Measurements from ENCODE around the gene FSTL3. TPM values are rescaled to one million over a fixed set of nuclear protein-coding genes. Genes with fewer than 3 reads are reported as not detected.
"Not testable (repeated sequence)": the region's sequence is repeated elsewhere in the genome, so short reads cannot be mapped to it uniquely, and the experiment has no call there.

The FSTL3 gene
- polyA plus RNA-seq, 4 donors: 4.0 to 31.9 (median 17.7) TPM

DNA sequence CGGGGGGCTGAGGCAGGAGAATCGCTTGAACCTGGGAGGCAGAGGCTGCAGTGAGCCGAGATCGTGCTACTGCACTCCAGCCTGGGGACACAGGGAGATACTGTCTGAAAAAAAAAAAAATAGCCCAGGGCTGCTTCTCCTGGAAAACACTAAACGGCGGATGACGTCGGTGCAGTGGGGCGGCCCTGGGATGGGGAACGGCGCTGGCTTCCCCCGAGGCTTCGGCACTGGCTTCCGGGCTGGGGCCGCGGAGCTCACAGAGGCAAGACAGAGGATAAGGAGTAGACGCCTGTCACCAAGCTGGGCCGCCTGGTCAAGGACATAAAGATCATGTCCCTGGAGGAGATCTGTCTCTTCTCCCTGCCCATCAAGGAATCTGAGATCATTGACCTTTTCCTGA, 14.0 kb downstream of the FSTL3 start:
- 72 to 75% (median 73%) methylated on average over 16 to 18 of the region's 18 CpGs for WGBS, 3 donors
- FAIRE-seq (no peak), DNase-seq (no peak)
- Histone ChIP-seq H3K9me3 (ENCODE audit: control insufficient read depth in 2 of 2, insufficient read depth in 1 of 2, low read depth in 1 of 2, low read length in 1 of 2) (peaks cover 0 to 2% of the 10 kb centered on the region in 2 donors), H3K4me1 (ENCODE audit: control insufficient read depth in 3 of 3, insufficient read depth in 2 of 3, low read depth in 1 of 3, low read length in 2 of 3) (no peaks in the 10 kb centered on the region), H3K27me3 (ENCODE audit: control insufficient read depth in 3 of 3, insufficient read depth in 3 of 3, low read length in 3 of 3) (peaks cover 0 to 8% (median 0%) of the 10 kb centered on the region in 3 donors), H3K36me3 (ENCODE audit: control insufficient read depth in 3 of 3, insufficient read depth in 2 of 3, low read depth in 1 of 3, low read length in 3 of 3) (no peaks in the 10 kb centered on the region), H3K27ac (ENCODE audit: low read depth in 1 of 3, low read length in 2 of 3) (no peak overlapping the region), H3K4me3 (ENCODE audit: low read depth in 1 of 3, low read length in 3 of 3) (no peak overlapping the region)

DNA sequence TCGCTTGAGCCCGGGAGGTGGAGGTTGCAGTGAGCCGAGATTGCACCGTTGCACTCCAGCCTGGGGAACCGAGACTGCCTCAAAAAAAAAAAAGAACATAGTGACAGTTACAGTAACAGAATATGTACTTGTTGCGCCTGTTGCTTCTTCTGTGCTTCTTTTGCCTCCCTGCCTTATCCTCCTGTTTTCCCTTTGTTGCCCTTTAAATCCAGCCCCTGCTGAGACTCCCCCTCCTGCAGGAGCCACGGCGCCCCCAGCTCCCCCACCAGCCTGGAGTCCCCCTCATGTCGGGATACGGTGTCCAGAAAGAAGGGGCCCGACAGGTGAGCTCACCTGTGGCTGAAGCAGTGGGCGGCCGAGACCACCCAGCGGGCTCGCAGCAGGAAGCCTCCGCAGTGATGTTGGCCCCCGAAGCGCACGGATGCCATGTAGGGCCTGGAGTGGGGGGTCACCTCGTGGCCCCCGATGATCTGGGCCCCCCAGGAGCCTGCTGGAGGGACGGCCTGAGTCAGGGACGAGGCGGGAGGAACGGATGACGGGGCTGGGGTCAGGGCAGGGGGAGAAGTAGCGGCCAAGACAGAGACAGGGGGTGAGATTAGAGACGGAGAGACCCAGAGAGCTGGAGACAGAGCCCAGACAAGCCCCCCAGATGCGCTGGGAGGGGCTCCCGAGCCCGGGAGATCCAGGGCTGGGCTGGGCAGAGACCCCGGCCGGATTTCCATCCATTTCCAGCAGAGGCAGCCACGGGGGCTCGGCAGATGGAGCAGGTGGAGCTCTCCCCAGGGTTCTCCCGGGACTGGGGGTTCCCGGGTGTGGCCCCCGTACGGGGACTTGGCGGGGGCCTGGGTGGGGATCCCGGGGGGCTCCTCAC, 18.5 kb downstream of the FSTL3 start:
- DNase-seq (no peak), FAIRE-seq (no peak)
- H3K27me3 ChIP-seq (ENCODE audit: control insufficient read depth in 3 of 3, insufficient read depth in 3 of 3, low read length in 3 of 3): peaks cover 0 to 16% (median 3%) of the 10 kb centered on the region in 3 donors
- WGBS, 3 donors: 41 to 51% (median 49%) methylated on average over 32 to 41 of the region's 41 CpGs
- no peak overlapping the region for H3K27ac ChIP-seq (ENCODE audit: low read depth in 1 of 3, low read length in 2 of 3)
- H3K36me3 ChIP-seq (ENCODE audit: control insufficient read depth in 3 of 3, insufficient read depth in 2 of 3, low read depth in 1 of 3, low read length in 3 of 3): no peaks in the 10 kb centered on the region
- no peak overlapping the region for H3K4me3 ChIP-seq (ENCODE audit: low read depth in 1 of 3, low read length in 3 of 3)
- no peaks in the 10 kb centered on the region for H3K9me3 ChIP-seq (ENCODE audit: control insufficient read depth in 2 of 2, insufficient read depth in 1 of 2, low read depth in 1 of 2, low read length in 1 of 2)
- no peaks in the 10 kb centered on the region for H3K4me1 ChIP-seq (ENCODE audit: control insufficient read depth in 3 of 3, insufficient read depth in 2 of 3, low read depth in 1 of 3, low read length in 2 of 3)

DNA sequence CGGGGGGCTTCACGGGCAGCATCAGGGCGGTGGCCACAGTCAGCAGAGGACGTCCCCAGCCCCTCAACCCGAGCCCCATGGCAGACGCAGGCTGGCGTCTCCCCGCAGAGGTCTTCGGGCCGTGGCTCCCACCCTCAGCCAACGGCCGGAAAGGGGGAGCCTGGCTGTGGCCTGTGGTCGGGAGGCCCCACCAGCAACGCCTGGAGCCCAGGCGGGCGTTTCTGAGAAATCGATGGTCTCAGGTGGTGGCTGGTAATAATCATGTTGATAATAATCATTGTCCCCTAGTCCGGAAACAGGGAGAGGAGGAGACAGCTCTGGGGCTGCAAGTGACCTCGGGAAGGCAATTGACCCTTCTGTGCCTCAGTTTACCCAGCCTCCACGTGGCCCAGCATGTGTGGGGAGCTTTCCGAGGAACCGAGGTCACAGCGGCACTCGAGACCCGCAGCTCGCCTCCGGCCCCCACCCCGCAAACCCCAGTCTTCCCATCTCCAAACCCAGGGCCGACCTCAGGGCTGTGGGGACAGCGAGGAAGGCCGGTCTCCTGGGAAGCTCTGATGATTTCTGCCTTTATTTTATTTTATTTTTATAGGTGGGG, 19.3 kb downstream of the FSTL3 start, which contains the start of gene PRSS57:
Gene PRSS57, minus strand, starts transcription at position 101 of the 598 bp plus-strand sequence. Its CDS starts 22 bp downstream, at position 79.
- no peak for DNase-seq
- 54 to 60% (median 55%) methylated on average over 31 of the region's 31 CpGs for WGBS, 3 donors

DNA sequence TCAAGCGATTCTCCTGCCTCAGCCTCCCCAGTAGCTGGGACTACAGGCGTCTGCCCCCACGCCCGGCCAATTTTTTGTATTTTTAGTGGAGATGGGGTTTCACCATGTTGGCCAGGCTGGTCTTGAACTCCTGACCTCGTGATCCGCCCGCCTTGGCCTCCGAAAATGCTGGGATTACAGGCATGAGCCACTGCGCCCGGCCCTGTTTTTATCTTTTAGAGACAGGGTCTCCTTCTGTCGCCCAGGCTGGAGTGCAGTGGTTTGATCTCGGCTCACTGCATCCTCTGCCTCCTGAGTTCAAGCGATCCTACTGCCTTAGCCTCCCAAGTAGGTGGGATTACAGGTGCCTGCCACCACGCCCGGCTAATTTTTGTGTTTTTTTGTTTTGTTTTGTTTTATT, 22.3 kb downstream of the FSTL3 start:
- H3K27me3 ChIP-seq (ENCODE audit: control insufficient read depth in 3 of 3, insufficient read depth in 3 of 3, low read length in 3 of 3): peaks cover 0 to 16% (median 3%) of the 10 kb centered on the region in 3 donors
- FAIRE-seq; H3K4me3 ChIP-seq (ENCODE audit: low read depth in 1 of 3, low read length in 3 of 3); H3K36me3 ChIP-seq (ENCODE audit: control insufficient read depth in 3 of 3, insufficient read depth in 2 of 3, low read depth in 1 of 3, low read length in 3 of 3); H3K4me1 ChIP-seq (ENCODE audit: control insufficient read depth in 3 of 3, insufficient read depth in 2 of 3, low read depth in 1 of 3, low read length in 2 of 3); H3K27ac ChIP-seq (ENCODE audit: low read depth in 1 of 3, low read length in 2 of 3); DNase-seq; H3K9me3 ChIP-seq (ENCODE audit: control insufficient read depth in 2 of 2, insufficient read depth in 1 of 2, low read depth in 1 of 2, low read length in 1 of 2): not testable (repeated sequence)
- 89 to 92% (median 92%) methylated on average over 15 of the region's 15 CpGs for WGBS, 3 donors

More for the DNA sequence above, 19.3 kb downstream of the FSTL3 start, which contains the start of gene PRSS57:
- Histone ChIP-seq H3K27ac (ENCODE audit: low read depth in 1 of 3, low read length in 2 of 3) (no peak within 1 kb of the TSS), H3K36me3 (ENCODE audit: control insufficient read depth in 3 of 3, insufficient read depth in 2 of 3, low read depth in 1 of 3, low read length in 3 of 3) (no peaks in the 10 kb centered on the region), H3K4me1 (ENCODE audit: control insufficient read depth in 3 of 3, insufficient read depth in 2 of 3, low read depth in 1 of 3, low read length in 2 of 3) (no peaks in the 10 kb centered on the region), H3K9me3 (ENCODE audit: control insufficient read depth in 2 of 2, insufficient read depth in 1 of 2, low read depth in 1 of 2, low read length in 1 of 2) (no peaks in the 10 kb centered on the region), H3K27me3 (ENCODE audit: control insufficient read depth in 3 of 3, insufficient read depth in 3 of 3, low read length in 3 of 3) (peaks cover 0 to 16% (median 3%) of the 10 kb centered on the region in 3 donors), H3K4me3 (ENCODE audit: low read depth in 1 of 3, low read length in 3 of 3) (no peak within 1 kb of the TSS)
- no peak for FAIRE-seq

DNA sequence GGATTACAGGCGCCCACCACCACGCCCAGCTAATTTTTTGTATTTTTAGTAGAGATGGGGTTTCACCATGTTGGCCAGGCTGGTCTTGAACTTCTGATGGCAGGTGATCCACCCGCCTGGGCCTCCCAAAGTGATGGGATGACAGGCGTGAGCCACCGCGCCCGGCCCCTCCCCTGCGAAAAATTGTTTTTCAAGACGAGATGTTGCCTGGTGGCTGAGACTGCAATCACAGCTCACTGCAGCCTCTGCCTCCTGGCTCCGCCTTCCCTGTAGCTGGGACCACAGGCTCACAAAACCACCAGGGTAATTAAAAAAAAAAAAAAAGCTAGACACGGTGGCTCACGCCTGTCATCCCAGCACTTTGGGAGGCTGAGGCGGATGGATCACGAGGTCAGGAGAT, 23.7 kb downstream of the FSTL3 start:
- not testable (repeated sequence) for H3K36me3 ChIP-seq (ENCODE audit: control insufficient read depth in 3 of 3, insufficient read depth in 2 of 3, low read depth in 1 of 3, low read length in 3 of 3); FAIRE-seq; H3K4me1 ChIP-seq (ENCODE audit: control insufficient read depth in 3 of 3, insufficient read depth in 2 of 3, low read depth in 1 of 3, low read length in 2 of 3); H3K27ac ChIP-seq (ENCODE audit: low read depth in 1 of 3, low read length in 2 of 3); H3K4me3 ChIP-seq (ENCODE audit: low read depth in 1 of 3, low read length in 3 of 3); DNase-seq; H3K9me3 ChIP-seq (ENCODE audit: control insufficient read depth in 2 of 2, insufficient read depth in 1 of 2, low read depth in 1 of 2, low read length in 1 of 2)
- WGBS, 3 donors: 63 to 71% (median 70%) methylated on average over 8 to 14 of the region's 14 CpGs
- peaks cover 0 to 12% (median 3%) of the 10 kb centered on the region in 3 donors for H3K27me3 ChIP-seq (ENCODE audit: control insufficient read depth in 3 of 3, insufficient read depth in 3 of 3, low read length in 3 of 3)

DNA sequence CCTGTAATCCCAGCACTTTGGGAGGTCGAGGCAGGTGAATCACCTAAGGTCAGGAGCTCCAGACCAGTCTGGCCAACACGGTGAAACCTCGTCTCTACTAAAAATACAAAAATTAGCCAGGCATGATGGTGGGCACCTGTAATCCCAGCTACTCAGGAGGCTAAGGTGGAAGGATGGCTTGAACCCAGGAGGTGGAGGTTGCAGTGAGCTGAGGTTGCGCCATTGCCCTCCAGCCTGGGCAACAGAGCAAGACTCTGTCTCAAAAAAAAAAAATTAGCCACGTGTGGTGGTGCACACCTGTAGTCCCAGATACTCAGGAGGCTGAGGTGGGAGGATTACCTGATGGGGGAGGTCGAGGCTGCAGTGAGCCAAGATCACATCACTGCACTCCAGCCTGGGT, 26.7 kb downstream of the FSTL3 start:
- WGBS, 3 donors: 67 to 80% (median 73%) methylated on average over 6 of the region's 6 CpGs
- DNase-seq; H3K4me1 ChIP-seq (ENCODE audit: control insufficient read depth in 3 of 3, insufficient read depth in 2 of 3, low read depth in 1 of 3, low read length in 2 of 3); FAIRE-seq; H3K27ac ChIP-seq (ENCODE audit: low read depth in 1 of 3, low read length in 2 of 3); H3K27me3 ChIP-seq (ENCODE audit: control insufficient read depth in 3 of 3, insufficient read depth in 3 of 3, low read length in 3 of 3); H3K36me3 ChIP-seq (ENCODE audit: control insufficient read depth in 3 of 3, insufficient read depth in 2 of 3, low read depth in 1 of 3, low read length in 3 of 3); H3K9me3 ChIP-seq (ENCODE audit: control insufficient read depth in 2 of 2, insufficient read depth in 1 of 2, low read depth in 1 of 2, low read length in 1 of 2): not testable (repeated sequence)
- peak overlapping the region in 1 of 3 donors; percentile 62 for H3K4me3 ChIP-seq (ENCODE audit: low read depth in 1 of 3, low read length in 3 of 3)

DNA sequence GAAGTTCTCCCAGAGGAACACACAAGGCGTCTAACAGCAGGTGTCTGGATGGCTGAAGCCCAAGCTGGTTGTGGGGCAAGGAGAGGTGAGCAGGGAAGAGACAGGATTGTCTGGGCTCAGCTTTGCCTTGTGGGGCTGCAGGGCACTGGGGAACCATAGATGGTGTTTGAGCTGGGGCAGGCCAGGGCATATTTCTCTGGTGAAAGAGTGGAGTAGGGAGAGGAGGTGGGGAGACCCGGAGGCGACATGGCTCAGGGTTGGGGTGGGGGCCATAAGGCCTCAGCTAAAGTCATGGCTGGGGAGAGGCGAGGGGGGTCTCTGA, 27.1 kb downstream of the FSTL3 start:
- H3K27me3 ChIP-seq (ENCODE audit: control insufficient read depth in 3 of 3, insufficient read depth in 3 of 3, low read length in 3 of 3): peaks cover 0 to 5% (median 5%) of the 10 kb centered on the region in 3 donors
- H3K36me3 ChIP-seq (ENCODE audit: control insufficient read depth in 3 of 3, insufficient read depth in 2 of 3, low read depth in 1 of 3, low read length in 3 of 3): no peaks in the 10 kb centered on the region
- no peak for FAIRE-seq
- 23 to 38% (median 31%) methylated on average over 4 of the region's 4 CpGs for WGBS, 3 donors
- DNase-seq: no peak
- H3K4me3 ChIP-seq (ENCODE audit: low read depth in 1 of 3, low read length in 3 of 3): peak overlapping the region in 1 of 3 donors; percentile 62
- H3K27ac ChIP-seq (ENCODE audit: low read depth in 1 of 3, low read length in 2 of 3): peak overlapping the region in 2 of 3 donors; percentile 30 to 63
- peaks cover 0 to 11% of the 10 kb centered on the region in 2 donors for H3K9me3 ChIP-seq (ENCODE audit: control insufficient read depth in 2 of 2, insufficient read depth in 1 of 2, low read depth in 1 of 2, low read length in 1 of 2)
- H3K4me1 ChIP-seq (ENCODE audit: control insufficient read depth in 3 of 3, insufficient read depth in 2 of 3, low read depth in 1 of 3, low read length in 2 of 3): peaks cover 0 to 11% (median 0%) of the 10 kb centered on the region in 3 donors

DNA sequence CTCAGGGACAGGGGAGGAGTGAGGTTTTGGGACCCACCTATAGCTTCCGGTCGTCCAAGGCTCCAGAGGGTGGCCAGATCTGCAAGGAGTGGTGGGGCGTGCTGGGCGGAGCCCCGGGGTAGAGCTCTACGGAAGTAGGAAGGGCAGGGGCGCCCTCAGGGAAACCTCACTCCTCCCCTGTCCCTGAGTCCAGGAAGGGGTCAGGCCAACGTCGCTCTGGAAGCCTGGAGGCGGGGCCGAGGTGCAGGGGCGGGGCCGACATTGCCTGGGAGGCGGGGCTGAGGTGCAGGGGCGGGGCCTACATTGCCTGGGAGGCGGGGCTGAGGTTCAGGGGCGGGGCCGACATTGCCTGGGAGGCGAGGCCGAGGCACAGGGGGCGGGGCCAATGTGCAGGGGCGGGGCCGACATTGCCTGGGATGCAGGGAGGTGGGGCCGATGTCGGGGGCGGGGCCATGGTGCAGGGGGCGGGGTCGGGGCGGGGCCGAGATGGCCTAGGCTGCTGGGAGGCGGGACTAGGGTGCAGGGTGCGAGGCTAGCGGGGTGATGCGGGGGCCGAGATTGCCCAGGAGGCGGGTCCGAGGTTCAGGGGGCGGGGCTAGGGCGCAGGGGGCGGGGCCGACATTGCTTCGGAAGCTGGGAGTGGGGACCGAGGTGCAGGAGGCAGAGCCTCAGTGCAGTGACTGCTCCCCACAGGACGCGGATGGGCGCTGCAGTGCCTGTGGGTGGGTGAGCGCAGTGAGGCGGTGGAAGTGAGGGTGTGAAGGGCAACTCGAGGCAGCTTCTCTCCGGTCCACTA, 27.7 kb downstream of the FSTL3 start:
- Histone ChIP-seq H3K9me3 (ENCODE audit: control insufficient read depth in 2 of 2, insufficient read depth in 1 of 2, low read depth in 1 of 2, low read length in 1 of 2) (peaks cover 0 to 11% of the 10 kb centered on the region in 2 donors), H3K36me3 (ENCODE audit: control insufficient read depth in 3 of 3, insufficient read depth in 2 of 3, low read depth in 1 of 3, low read length in 3 of 3) (no peaks in the 10 kb centered on the region), H3K4me1 (ENCODE audit: control insufficient read depth in 3 of 3, insufficient read depth in 2 of 3, low read depth in 1 of 3, low read length in 2 of 3) (peaks cover 0 to 13% (median 0%) of the 10 kb centered on the region in 3 donors), H3K27me3 (ENCODE audit: control insufficient read depth in 3 of 3, insufficient read depth in 3 of 3, low read length in 3 of 3) (peaks cover 0 to 6% (median 5%) of the 10 kb centered on the region in 3 donors), H3K4me3 (ENCODE audit: low read depth in 1 of 3, low read length in 3 of 3) (peak overlapping the region in 1 of 3 donors; percentile 62), H3K27ac (ENCODE audit: low read depth in 1 of 3, low read length in 2 of 3) (peak overlapping the region in 2 of 3 donors; percentile 30 to 63)
- DNase-seq (peak; percentile 84 to 90), FAIRE-seq (no peak)
- WGBS, 3 donors: 5 to 6% (median 6%) methylated on average over 27 to 50 of the region's 50 CpGs

All from small intestine (tissue), 7 donors.